Stimulated activated CD4-positive, alpha-beta T cell treated with anti-CD3 and anti-CD28 coated beads, Interleukin-1b, Interleukin-23, amount 100 ng/mL, for 1 hour (primary cell): Measurements from ENCODE around the gene AATK.

Experiments used
- DNase-seq, 2 donors: peaks; one replicate each; pipeline ENCODE4 v3.0.0-alpha.2; 2020; ENCODE audit warnings: low read depth in 2 of 2

AATK gene

GRCh38 chr17:81180836-81181810 is 15.1 kb upstream of the AATK start:
- no peak for DNase-seq

- DNase-seq = no peak
Observed at GRCh38 chr17:81179861-81180260, 13.8 kb upstream of the AATK start.

GRCh38 chr17:81179220-81179619 is 13.2 kb upstream of the AATK start:
- no peak for DNase-seq

- no peak for DNase-seq
Observed at GRCh38 chr17:81178136-81179091, 12.4 kb upstream of the AATK start.

GRCh38 chr17:81176666-81177065 is 10.6 kb upstream of the AATK start:
- DNase-seq = no peak

- no peak for DNase-seq
Observed at GRCh38 chr17:81173762-81174155, 7.7 kb upstream of the AATK start.

- DNase-seq = no peak
Observed at GRCh38 chr17:81173052-81173761, 7.2 kb upstream of the AATK start.

- no peak for DNase-seq
Observed at GRCh38 chr17:81171941-81172340, 5.9 kb upstream of the AATK start.

- no peak for DNase-seq
Observed at GRCh38 chr17:81170727-81171494, 4.9 kb upstream of the AATK start.

- DNase-seq = no peak
Observed at GRCh38 chr17:81169870-81170309, 3.9 kb upstream of the AATK start.

GRCh38 chr17:81167638-81168037 is 1.6 kb upstream of the AATK start:
- DNase-seq = no peak

GRCh38 chr17:81167194-81167524 is 1.1 kb upstream of the AATK start:
- DNase-seq = no peak

GRCh38 chr17:81165246-81166032 is 582 bp downstream of the AATK start, which contains the start of gene PVALEF:
PVALEF (plus strand) TSS chr17:81165507; CDS start chr17:81181227, 15,720 bp downstream.
- no peak for DNase-seq

GRCh38 chr17:81164371-81165245 is 1.4 kb downstream of the AATK start:
- no peak for DNase-seq

GRCh38 chr17:81163703-81164370 is 2.2 kb downstream of the AATK start:
- no peak for DNase-seq

GRCh38 chr17:81163051-81163695 is 2.8 kb downstream of the AATK start:
- no peak for DNase-seq

GRCh38 chr17:81162491-81162890 is 3.5 kb downstream of the AATK start:
- no peak for DNase-seq

- no peak for DNase-seq
Observed at GRCh38 chr17:81161972-81162371, 4.0 kb downstream of the AATK start.
